Endothelial cell (in vitro differentiated cells): ENCODE data around the gene KCNT2. TPM values are rescaled to one million over a fixed set of nuclear protein-coding genes. Genes with fewer than 3 reads are reported as not detected.

ENCODE experiments used
- DNase-seq: peaks from one replicate; pipeline ENCODE4 v3.0.0; 2021; ENCODE audit warnings: low spot score
- H3K27ac Mint-ChIP-seq: one replicate; pipeline ENCODE4 v1.8.0; 2021; ENCODE audit warnings: mixed read lengths, inconsistent platforms; ENCODE audit not compliant: unreplicated experiment
- H3K27me3 Mint-ChIP-seq: one replicate; pipeline ENCODE4 v1.8.0; 2021; ENCODE audit warnings: mild to moderate bottlenecking, moderate library complexity, mixed read lengths, inconsistent platforms; ENCODE audit not compliant: unreplicated experiment
- H3K36me3 Mint-ChIP-seq: one replicate; pipeline ENCODE4 v1.8.0; 2021; ENCODE audit warnings: mild to moderate bottlenecking, low read depth, mixed read lengths, inconsistent platforms; ENCODE audit not compliant: unreplicated experiment
- H3K4me1 Mint-ChIP-seq: one replicate; pipeline ENCODE4 v1.8.0; 2021; ENCODE audit warnings: mild to moderate bottlenecking, mixed read lengths, inconsistent platforms; ENCODE audit not compliant: unreplicated experiment
- H3K4me3 Mint-ChIP-seq: one replicate; pipeline ENCODE4 v1.8.0; 2021; ENCODE audit warnings: mild to moderate bottlenecking, mixed read lengths, inconsistent platforms; ENCODE audit not compliant: unreplicated experiment
- H3K9me3 Mint-ChIP-seq: one replicate; pipeline ENCODE4 v1.8.0; 2021; ENCODE audit warnings: mixed read lengths, inconsistent platforms; ENCODE audit not compliant: unreplicated experiment
- total RNA-seq: library from RNA; stranded (reverse); fragmentation: NEBNext Ultra II Directional; extraction: Animal tissue kit (Norgen Biotek cat#: 25700); gene quantifications from one replicate; pipeline ENCODE4 v1.2.1, GENCODE V29; 2021; ENCODE audit not compliant: unreplicated experiment
- TF ChIP-seq, protein P1 (sequence below): fragments of 200-600 bp; sonication (generic); IDR thresholded peaks from one replicate; pipeline ENCODE4 v1.5.0; 2021; ENCODE audit warnings: antibody characterized with exemption; ENCODE audit not compliant: unreplicated experiment

KCNT2 gene
- total RNA-seq, 1 donor from 2014 or later: 7.1 TPM

DNA sequence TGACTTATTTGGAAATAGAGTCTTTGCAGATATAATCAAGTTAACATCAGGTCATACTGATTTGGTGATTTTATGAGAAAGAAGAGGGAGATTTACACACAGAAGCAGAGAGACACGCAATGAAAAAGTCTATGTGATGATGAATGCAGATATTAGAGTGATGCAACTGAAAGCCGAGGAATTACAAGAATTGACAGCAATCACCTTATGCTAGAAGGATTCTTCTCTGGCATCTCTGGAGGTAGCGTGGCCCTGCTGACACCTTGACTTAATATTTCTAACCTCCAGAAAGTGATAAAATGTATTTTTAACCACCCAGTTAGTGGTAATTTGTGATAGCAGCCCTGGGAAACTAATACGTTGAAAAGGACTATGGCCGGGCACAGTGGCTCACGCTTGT, 29.4 kb upstream of the KCNT2 start:
- H3K27me3 Mint-ChIP-seq: no peaks in the 10 kb centered on the region
- H3K4me3 Mint-ChIP-seq: no peak overlapping the region
- no peak overlapping the region for H3K27ac Mint-ChIP-seq

DNA sequence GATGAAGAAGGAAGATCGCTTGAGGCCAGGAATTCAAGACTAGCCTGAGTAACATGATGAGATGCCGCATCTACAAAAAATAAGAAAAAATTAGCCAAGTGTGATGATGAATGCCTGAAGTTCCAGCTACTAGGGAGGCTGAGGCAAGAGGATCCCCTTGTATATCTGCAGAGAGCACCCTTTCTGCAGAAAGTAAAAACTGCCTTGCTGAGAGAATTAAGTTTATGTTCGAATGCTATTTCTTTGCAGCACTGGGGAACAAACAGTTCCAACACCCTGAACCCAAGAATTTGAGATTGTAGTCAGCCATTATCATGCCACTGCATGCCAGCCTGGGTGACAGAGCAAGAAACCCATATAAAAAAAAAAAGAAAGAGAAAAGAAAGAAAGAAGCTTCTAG, 20.6 kb upstream of the KCNT2 start:
- TF ChIP-seq, protein P1, sequence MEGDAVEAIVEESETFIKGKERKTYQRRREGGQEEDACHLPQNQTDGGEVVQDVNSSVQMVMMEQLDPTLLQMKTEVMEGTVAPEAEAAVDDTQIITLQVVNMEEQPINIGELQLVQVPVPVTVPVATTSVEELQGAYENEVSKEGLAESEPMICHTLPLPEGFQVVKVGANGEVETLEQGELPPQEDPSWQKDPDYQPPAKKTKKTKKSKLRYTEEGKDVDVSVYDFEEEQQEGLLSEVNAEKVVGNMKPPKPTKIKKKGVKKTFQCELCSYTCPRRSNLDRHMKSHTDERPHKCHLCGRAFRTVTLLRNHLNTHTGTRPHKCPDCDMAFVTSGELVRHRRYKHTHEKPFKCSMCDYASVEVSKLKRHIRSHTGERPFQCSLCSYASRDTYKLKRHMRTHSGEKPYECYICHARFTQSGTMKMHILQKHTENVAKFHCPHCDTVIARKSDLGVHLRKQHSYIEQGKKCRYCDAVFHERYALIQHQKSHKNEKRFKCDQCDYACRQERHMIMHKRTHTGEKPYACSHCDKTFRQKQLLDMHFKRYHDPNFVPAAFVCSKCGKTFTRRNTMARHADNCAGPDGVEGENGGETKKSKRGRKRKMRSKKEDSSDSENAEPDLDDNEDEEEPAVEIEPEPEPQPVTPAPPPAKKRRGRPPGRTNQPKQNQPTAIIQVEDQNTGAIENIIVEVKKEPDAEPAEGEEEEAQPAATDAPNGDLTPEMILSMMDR: no peak
- DNase-seq: no peak
- no peak overlapping the region for H3K27ac Mint-ChIP-seq
- no peaks in the 10 kb centered on the region for H3K4me1 Mint-ChIP-seq
- H3K9me3 Mint-ChIP-seq: no peaks in the 10 kb centered on the region
- no peaks in the 10 kb centered on the region for H3K27me3 Mint-ChIP-seq
- H3K4me3 Mint-ChIP-seq: no peak overlapping the region
- peaks cover 6% of the 10 kb centered on the region for H3K36me3 Mint-ChIP-seq

More for the DNA sequence above, 29.4 kb upstream of the KCNT2 start:
- no peaks in the 10 kb centered on the region for H3K4me1 Mint-ChIP-seq
- H3K9me3 Mint-ChIP-seq: no peaks in the 10 kb centered on the region
- H3K36me3 Mint-ChIP-seq: no peaks in the 10 kb centered on the region
- TF ChIP-seq, protein P1: no peak
- DNase-seq: no peak

DNA sequence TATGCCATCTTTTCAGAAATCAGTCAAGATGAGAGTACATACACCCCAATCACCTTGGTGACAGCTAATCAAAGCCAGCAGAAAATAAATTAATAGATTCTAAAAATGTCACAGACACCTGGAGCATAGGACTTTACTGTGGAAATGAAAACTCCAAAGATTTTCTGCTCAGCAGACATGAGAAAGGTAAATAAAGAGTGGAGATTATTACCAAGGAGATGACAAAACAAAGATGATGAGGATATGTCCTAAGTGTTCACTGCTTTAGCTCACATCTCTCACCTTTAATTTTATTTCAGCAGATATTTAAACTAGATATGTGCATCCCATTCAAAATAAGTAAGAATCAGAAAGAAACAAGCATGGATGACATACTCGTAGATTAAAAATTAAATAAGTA, 14.8 kb upstream of the KCNT2 start:
- Mint-ChIP-seq H3K9me3 (no peaks in the 10 kb centered on the region), H3K27ac (no peak overlapping the region), H3K36me3 (peaks cover 2% of the 10 kb centered on the region), H3K4me1 (no peaks in the 10 kb centered on the region), H3K4me3 (no peak overlapping the region), H3K27me3 (no peaks in the 10 kb centered on the region)
- DNase-seq: no peak
- TF ChIP-seq, protein P1: no peak

DNA sequence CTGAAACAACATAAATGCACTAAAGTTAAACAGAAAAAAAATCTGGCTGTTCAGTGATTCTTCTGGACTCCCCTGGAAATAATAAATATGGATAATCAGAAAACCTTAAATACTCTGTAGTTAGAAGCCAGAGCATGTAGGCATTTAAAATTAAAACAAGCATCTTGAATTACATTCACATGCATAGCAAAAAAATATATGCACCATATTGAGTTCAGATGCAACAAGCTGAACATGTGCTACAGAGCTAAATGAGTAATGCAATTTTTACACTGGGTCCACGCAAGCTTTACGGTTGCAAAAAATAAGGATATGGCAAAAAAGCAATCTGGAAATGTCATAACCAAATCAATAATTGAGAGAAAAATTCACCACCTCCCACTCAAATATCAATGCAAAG, 11.5 kb upstream of the KCNT2 start:
- Mint-ChIP-seq H3K4me3 (no peak overlapping the region), H3K27me3 (no peaks in the 10 kb centered on the region), H3K36me3 (no peaks in the 10 kb centered on the region), H3K4me1 (no peaks in the 10 kb centered on the region), H3K9me3 (no peaks in the 10 kb centered on the region), H3K27ac (no peak overlapping the region)
- DNase-seq: no peak
- TF ChIP-seq, protein P1: no peak

DNA sequence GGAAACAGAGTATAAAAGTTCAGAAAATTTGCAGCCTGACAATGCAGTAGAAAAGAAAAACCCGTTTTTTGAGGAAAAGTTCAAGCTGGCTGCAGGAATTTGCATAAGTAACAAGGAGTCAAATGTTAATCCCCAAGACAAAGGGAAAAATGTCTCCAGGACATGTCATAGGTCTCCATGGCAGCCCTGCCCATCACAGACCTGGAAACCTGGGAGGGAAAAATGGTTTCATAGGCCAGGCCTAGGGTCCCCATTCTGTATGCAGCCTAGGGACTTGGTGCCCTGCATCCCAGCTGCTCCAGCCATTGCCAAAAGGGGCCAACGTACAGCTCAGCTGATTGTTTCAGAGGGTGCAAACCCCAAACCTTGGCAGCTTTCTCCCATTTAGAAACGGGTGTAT, 3.6 kb upstream of the KCNT2 start:
- H3K27ac Mint-ChIP-seq: no peak overlapping the region
- H3K9me3 Mint-ChIP-seq: no peaks in the 10 kb centered on the region

More for the DNA sequence above, 3.6 kb upstream of the KCNT2 start:
- Mint-ChIP-seq H3K36me3 (no peaks in the 10 kb centered on the region), H3K4me1 (peaks cover 8% of the 10 kb centered on the region), H3K27me3 (no peaks in the 10 kb centered on the region), H3K4me3 (no peak overlapping the region)
- TF ChIP-seq, protein P1: no peak
- no peak for DNase-seq
